Muscle layer of colon (tissue), 2 donors: ENCODE measurements around the gene HCST.
A peak's percentile ranks its signal among the peaks of the same experiment; 100 is the strongest.

ENCODE experiments used
- H3K27ac ChIP-seq: one replicate; pipeline ENCODE4 v1.7.0; 2013; ENCODE audit warnings: low read depth, mild to moderate bottlenecking, low read length, moderate library complexity
- H3K27me3 ChIP-seq, 2 donors: one replicate each; pipeline ENCODE4 v1.7.0; 2013; ENCODE audit warnings: low read length in 2 of 2, mild to moderate bottlenecking in 2 of 2; ENCODE audit not compliant: insufficient read depth in 2 of 2, control insufficient read depth in 1 of 2
- H3K36me3 ChIP-seq: one replicate; pipeline ENCODE4 v1.7.0; 2013; ENCODE audit warnings: mild to moderate bottlenecking, low read length; ENCODE audit not compliant: insufficient read depth
- H3K4me1 ChIP-seq: one replicate; pipeline ENCODE4 v1.7.0; 2013; ENCODE audit warnings: mild to moderate bottlenecking, low read length; ENCODE audit not compliant: insufficient read depth
- H3K4me3 ChIP-seq, 2 donors: one replicate each; pipeline ENCODE4 v1.7.0; 2013; ENCODE audit warnings: low read length in 2 of 2, low read depth in 1 of 2, mild to moderate bottlenecking in 1 of 2, moderate library complexity in 1 of 2
- H3K9ac ChIP-seq: one replicate; pipeline ENCODE4 v1.7.0; 2013; ENCODE audit warnings: low read length
- H3K9me3 ChIP-seq: one replicate; pipeline ENCODE4 v1.7.0; 2013; ENCODE audit warnings: mild to moderate bottlenecking, low read length
- donor health status: abdominal sarcoma.
- donor health status: Adenocarcinoma of cecum.

HCST gene

DNA sequence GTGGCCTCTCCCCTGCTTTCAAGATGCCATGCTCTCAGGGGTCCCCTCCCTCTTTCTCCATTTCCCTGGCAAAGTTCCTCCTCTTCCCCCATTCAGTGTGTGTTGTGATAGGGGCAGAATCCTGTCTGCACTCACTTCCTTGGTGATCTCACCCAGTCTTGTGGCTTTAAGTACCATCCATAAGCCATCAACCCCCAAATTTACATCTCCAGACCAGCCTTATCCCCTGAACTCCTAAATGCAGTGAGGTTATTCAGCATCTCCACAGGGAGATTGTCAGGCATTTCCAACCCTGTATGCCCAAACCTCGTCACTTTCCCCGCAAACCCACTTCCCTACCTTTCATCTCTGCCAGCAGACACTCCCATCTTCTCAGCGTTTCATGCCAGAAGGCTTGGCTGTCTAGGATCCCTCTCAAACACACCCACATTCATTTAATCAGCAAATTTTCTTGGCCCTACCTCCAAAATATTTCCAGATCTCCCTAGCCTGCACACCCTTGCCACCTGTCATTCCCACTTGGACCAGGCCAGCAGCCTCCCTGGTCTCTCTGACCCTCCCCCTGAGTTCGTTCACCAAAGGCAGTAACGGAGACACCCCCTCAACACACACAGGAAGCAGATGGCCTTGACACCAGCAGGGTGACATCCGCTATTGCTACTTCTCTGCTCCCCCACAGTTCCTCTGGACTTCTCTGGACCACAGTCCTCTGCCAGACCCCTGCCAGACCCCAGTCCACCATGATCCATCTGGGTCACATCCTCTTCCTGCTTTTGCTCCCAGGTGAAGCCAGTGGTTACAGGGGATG is at the start of gene HCST:
Gene HCST, plus strand, starts transcription at position 676 of the 808 bp plus-strand sequence. Its CDS starts 65 bp downstream, at position 741.
- peak within 1 kb of the TSS in 1 of 2 donors; percentile 13 for H3K4me3 ChIP-seq
- no peak within 1 kb of the TSS for H3K9ac ChIP-seq
- peak within 1 kb of the TSS; percentile 58 for H3K27ac ChIP-seq
- H3K36me3 ChIP-seq = peaks cover 6% of the 10 kb centered on the region
- no peaks in the 10 kb centered on the region for H3K27me3 ChIP-seq
- H3K9me3 ChIP-seq = no peaks in the 10 kb centered on the region
- H3K4me1 ChIP-seq = peaks cover 11% of the 10 kb centered on the region

GRCh38 chr19:35853038-35853756 is 49.1 kb upstream of the HCST start:
- H3K27me3 ChIP-seq = peaks cover 21 to 75% of the 10 kb centered on the region in 2 donors
- H3K4me1 ChIP-seq = peaks cover 4% of the 10 kb centered on the region
- H3K4me3 ChIP-seq = no peak overlapping the region
- no peaks in the 10 kb centered on the region for H3K9me3 ChIP-seq
- H3K36me3 ChIP-seq = no peaks in the 10 kb centered on the region
- H3K27ac ChIP-seq = no peak overlapping the region
- no peak overlapping the region for H3K9ac ChIP-seq

GRCh38 chr19:35856546-35857149 is 45.7 kb upstream of the HCST start, which contains the start of gene KIRREL2:
Gene KIRREL2, plus strand, starts transcription at chr19:35856911. Its CDS starts 209 bp downstream, at chr19:35857120.
- no peak within 1 kb of the TSS for H3K27ac ChIP-seq
- peaks cover 4% of the 10 kb centered on the region for H3K4me1 ChIP-seq
- no peaks in the 10 kb centered on the region for H3K36me3 ChIP-seq
- peak within 1 kb of the TSS in 1 of 2 donors; percentile 25 for H3K4me3 ChIP-seq
- H3K9ac ChIP-seq = no peak within 1 kb of the TSS
- H3K27me3 ChIP-seq = peaks cover 20 to 80% of the 10 kb centered on the region in 2 donors
- H3K9me3 ChIP-seq = no peaks in the 10 kb centered on the region

GRCh38 chr19:35858311-35858710 is 44.0 kb upstream of the HCST start:
- Histone ChIP-seq H3K4me3 (no peak overlapping the region), H3K9ac (no peak overlapping the region), H3K9me3 (no peaks in the 10 kb centered on the region), H3K27me3 (peaks cover 20 to 81% of the 10 kb centered on the region in 2 donors), H3K36me3 (no peaks in the 10 kb centered on the region), H3K27ac (no peak overlapping the region), H3K4me1 (peaks cover 4% of the 10 kb centered on the region)

DNA sequence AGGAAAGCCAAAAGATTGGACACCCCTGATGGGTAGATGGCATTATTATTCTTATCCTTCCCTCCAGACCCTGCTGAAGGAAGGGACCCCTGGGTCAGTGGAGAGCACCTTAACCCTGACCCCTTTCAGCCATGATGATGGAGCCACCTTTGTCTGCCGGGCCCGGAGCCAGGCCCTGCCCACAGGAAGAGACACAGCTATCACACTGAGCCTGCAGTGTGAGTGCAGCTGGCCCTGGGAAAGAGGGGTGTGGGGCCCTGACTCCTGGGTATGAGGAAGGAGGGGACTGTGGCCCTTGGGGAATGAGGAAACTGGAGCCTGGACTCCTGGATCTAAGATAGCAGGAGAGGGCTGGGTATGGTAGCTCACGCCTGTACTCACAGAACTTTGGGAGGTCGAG is 42.9 kb upstream of the HCST start:
- Histone ChIP-seq H3K9ac (no peak overlapping the region), H3K4me3 (no peak overlapping the region), H3K27me3 (peaks cover 20 to 74% of the 10 kb centered on the region in 2 donors)

GRCh38 chr19:35860436-35860817 is 41.9 kb upstream of the HCST start:
- no peaks in the 10 kb centered on the region for H3K9me3 ChIP-seq
- H3K27ac ChIP-seq = no peak overlapping the region
- H3K4me3 ChIP-seq = no peak overlapping the region
- H3K4me1 ChIP-seq = peaks cover 4% of the 10 kb centered on the region
- H3K9ac ChIP-seq = no peak overlapping the region
- peaks cover 12 to 68% of the 10 kb centered on the region in 2 donors for H3K27me3 ChIP-seq
- no peaks in the 10 kb centered on the region for H3K36me3 ChIP-seq

More for the DNA sequence above, 42.9 kb upstream of the HCST start:
- H3K9me3 ChIP-seq = no peaks in the 10 kb centered on the region
- H3K27ac ChIP-seq = no peak overlapping the region
- peaks cover 4% of the 10 kb centered on the region for H3K4me1 ChIP-seq
- no peaks in the 10 kb centered on the region for H3K36me3 ChIP-seq

GRCh38 chr19:35860818-35861639 is 41.3 kb upstream of the HCST start:
- Histone ChIP-seq H3K27ac (no peak overlapping the region), H3K27me3 (peaks cover 6 to 62% of the 10 kb centered on the region in 2 donors), H3K4me3 (no peak overlapping the region), H3K4me1 (peaks cover 4% of the 10 kb centered on the region), H3K9ac (no peak overlapping the region), H3K36me3 (no peaks in the 10 kb centered on the region), H3K9me3 (no peaks in the 10 kb centered on the region)

GRCh38 chr19:35861640-35862160 is 40.6 kb upstream of the HCST start:
- no peak overlapping the region for H3K27ac ChIP-seq
- H3K9ac ChIP-seq = no peak overlapping the region
- H3K4me1 ChIP-seq = peaks cover 3% of the 10 kb centered on the region
- no peak overlapping the region for H3K4me3 ChIP-seq
- no peaks in the 10 kb centered on the region for H3K9me3 ChIP-seq
- no peaks in the 10 kb centered on the region for H3K36me3 ChIP-seq
- peaks cover 0 to 59% of the 10 kb centered on the region in 2 donors for H3K27me3 ChIP-seq

- no peaks in the 10 kb centered on the region for H3K9me3 ChIP-seq
- H3K4me1 ChIP-seq = no peaks in the 10 kb centered on the region
- no peak overlapping the region for H3K27ac ChIP-seq
- H3K36me3 ChIP-seq = no peaks in the 10 kb centered on the region
- H3K4me3 ChIP-seq = no peak overlapping the region
- peaks cover 0 to 59% of the 10 kb centered on the region in 2 donors for H3K27me3 ChIP-seq
- H3K9ac ChIP-seq = no peak overlapping the region
These were observed 39.8 kb upstream of the HCST start for GRCh38 chr19:35862528-35862927.

- Histone ChIP-seq H3K27ac (no peak overlapping the region), H3K36me3 (no peaks in the 10 kb centered on the region), H3K4me1 (no peaks in the 10 kb centered on the region), H3K9ac (no peak overlapping the region), H3K4me3 (no peak overlapping the region), H3K9me3 (no peaks in the 10 kb centered on the region), H3K27me3 (peaks cover 0 to 57% of the 10 kb centered on the region in 2 donors)
These were observed 39.3 kb upstream of the HCST start for GRCh38 chr19:35863018-35863417.
